Hepatocyte (in vitro differentiated cells): ENCODE data around the gene NLRC3.

Source experiments
- EZH2 ChIP-seq: fragments of 200-600 bp; sonication (generic); IDR thresholded peaks from 2 replicates; pipeline ENCODE4 v1.6.1; 2016; ENCODE audit warnings: antibody characterized with exemption, mild to moderate bottlenecking, borderline replicate concordance
- EZH2phosphoT487 ChIP-seq: fragments of 200-600 bp; sonication (generic); IDR thresholded peaks from one replicate; pipeline ENCODE4 v1.6.1; 2018; ENCODE audit warnings: antibody characterized with exemption, mild to moderate bottlenecking, low read depth, moderate library complexity; ENCODE audit not compliant: unreplicated experiment, severe bottlenecking
- TF ChIP-seq, protein P1 (sequence below): fragments of 200-600 bp; sonication (generic); IDR thresholded peaks from 2 replicates; pipeline ENCODE4 v1.5.1; 2016; ENCODE audit warnings: antibody characterized with exemption, mild to moderate bottlenecking; ENCODE audit not compliant: poor library complexity

GRCh38 chr16:3519581-3519980, 57.6 kb downstream of the NLRC3 start:
- TF ChIP-seq, protein P1, sequence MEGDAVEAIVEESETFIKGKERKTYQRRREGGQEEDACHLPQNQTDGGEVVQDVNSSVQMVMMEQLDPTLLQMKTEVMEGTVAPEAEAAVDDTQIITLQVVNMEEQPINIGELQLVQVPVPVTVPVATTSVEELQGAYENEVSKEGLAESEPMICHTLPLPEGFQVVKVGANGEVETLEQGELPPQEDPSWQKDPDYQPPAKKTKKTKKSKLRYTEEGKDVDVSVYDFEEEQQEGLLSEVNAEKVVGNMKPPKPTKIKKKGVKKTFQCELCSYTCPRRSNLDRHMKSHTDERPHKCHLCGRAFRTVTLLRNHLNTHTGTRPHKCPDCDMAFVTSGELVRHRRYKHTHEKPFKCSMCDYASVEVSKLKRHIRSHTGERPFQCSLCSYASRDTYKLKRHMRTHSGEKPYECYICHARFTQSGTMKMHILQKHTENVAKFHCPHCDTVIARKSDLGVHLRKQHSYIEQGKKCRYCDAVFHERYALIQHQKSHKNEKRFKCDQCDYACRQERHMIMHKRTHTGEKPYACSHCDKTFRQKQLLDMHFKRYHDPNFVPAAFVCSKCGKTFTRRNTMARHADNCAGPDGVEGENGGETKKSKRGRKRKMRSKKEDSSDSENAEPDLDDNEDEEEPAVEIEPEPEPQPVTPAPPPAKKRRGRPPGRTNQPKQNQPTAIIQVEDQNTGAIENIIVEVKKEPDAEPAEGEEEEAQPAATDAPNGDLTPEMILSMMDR: no peak
- TF ChIP-seq EZH2: no peak
- no peak for TF ChIP-seq EZH2phosphoT487
